Heart left ventricle (tissue), 13 donors: Measurements from ENCODE around the gene DHRS7.

Source experiments
- POLR2A ChIP-seq, 2 donors: fragments of 450-650 bp; IDR thresholded peaks; one replicate each; pipeline ENCODE4 v1.6.1; 2017; ENCODE audit warnings: antibody characterized with exemption in 2 of 2, mild to moderate bottlenecking in 2 of 2, moderate library complexity in 2 of 2
- TF ChIP-seq, protein P1 (sequence below), 12 donors: fragments of 200-600 bp; sonication (generic) in 4 of 12; IDR thresholded peaks; one replicate each; pipeline versions ENCODE4 v1.5.0 to v1.8.0; 2018 to 2022; ENCODE audit warnings: antibody characterized with exemption in 12 of 12, mild to moderate bottlenecking in 5 of 12
- donor health status: ischemic (EF 13 %, LVEDD 7.1; RV severe dilation, severe dysfunction).
- donor health status: DM: no; HTN: yes; CAD: no.
- donor health status: DM: no; HTN: no; CAD: no.
- donor health status: ischemic (EF 25% LVEDD 6.9; RV normal size, moderate dysfunction).
- donor health status: ischemic (EF 25% LVEDD 5.7; RV mildly dilated, moderate dysfunction).
- donor health status: ischemic (EF 35%, LVEDD 5.7; RV mildly dilated, moderate dysfunction).
- donor health status: nonischemic (EF 11% LVEDD 7.7; RV severe dilation, severe dysfunction).
- donor health status: DM: yes; HTN: yes; CAD: no.
- donor health status: PGD.
- donor health status: ischemic (EF 29% LVEDD 5.4; RV normal size, mild dysfunction).
- donor health status: nonischemic (EF 23%, LVEDD 6.1; RV moderate dilation, normal function).

DNA sequence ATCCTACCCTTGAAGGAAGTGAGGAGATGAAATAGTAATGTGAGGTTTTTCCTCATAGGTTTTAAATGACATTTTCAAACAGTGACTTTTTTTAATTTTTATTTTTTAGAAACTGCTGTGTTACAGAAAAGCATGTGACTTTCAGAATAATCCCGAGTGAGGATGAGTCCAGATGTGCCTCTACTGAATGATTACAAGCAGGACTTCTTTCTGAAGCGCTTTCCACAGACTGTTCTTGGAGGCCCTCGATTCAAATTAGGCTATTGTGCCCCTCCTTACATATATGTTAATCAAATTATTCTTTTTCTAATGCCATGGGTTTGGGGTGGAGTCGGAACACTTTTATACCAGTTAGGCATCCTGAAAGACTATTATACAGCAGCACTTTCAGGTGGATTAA, 57.7 kb downstream of the DHRS7 start:
- TF ChIP-seq, protein P1, sequence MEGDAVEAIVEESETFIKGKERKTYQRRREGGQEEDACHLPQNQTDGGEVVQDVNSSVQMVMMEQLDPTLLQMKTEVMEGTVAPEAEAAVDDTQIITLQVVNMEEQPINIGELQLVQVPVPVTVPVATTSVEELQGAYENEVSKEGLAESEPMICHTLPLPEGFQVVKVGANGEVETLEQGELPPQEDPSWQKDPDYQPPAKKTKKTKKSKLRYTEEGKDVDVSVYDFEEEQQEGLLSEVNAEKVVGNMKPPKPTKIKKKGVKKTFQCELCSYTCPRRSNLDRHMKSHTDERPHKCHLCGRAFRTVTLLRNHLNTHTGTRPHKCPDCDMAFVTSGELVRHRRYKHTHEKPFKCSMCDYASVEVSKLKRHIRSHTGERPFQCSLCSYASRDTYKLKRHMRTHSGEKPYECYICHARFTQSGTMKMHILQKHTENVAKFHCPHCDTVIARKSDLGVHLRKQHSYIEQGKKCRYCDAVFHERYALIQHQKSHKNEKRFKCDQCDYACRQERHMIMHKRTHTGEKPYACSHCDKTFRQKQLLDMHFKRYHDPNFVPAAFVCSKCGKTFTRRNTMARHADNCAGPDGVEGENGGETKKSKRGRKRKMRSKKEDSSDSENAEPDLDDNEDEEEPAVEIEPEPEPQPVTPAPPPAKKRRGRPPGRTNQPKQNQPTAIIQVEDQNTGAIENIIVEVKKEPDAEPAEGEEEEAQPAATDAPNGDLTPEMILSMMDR (IDR thresholded peaks at IDR 0.05): no peak
- TF ChIP-seq POLR2A (IDR thresholded peaks at IDR 0.05): no peak
